Neuron (in vitro differentiated cells): ENCODE results near the gene LCMT1.

Experiments
- H2AFZ ChIP-seq: one replicate; pipeline ENCODE4 v1.6.1; 2013; ENCODE audit warnings: low read depth, mild to moderate bottlenecking, inconsistent platforms, low read length, moderate library complexity
- H3K27me3 ChIP-seq: one replicate; pipeline ENCODE4 v1.6.1; 2013; ENCODE audit warnings: low read length; ENCODE audit not compliant: insufficient read depth
- H3K36me3 ChIP-seq: one replicate; pipeline ENCODE4 v1.6.1; 2013; ENCODE audit warnings: low read length; ENCODE audit not compliant: insufficient read depth
- H3K4me1 ChIP-seq: one replicate; pipeline ENCODE4 v1.6.1; 2013; ENCODE audit warnings: low read length; ENCODE audit not compliant: insufficient read depth
- H3K4me3 ChIP-seq: 2 replicates; pipeline ENCODE4 v1.5.1; 2013; ENCODE audit warnings: mild to moderate bottlenecking, low read length, moderate library complexity
- H3K9me3 ChIP-seq: one replicate; pipeline ENCODE4 v1.6.1; 2013; ENCODE audit warnings: low read length

Gene LCMT1

DNA sequence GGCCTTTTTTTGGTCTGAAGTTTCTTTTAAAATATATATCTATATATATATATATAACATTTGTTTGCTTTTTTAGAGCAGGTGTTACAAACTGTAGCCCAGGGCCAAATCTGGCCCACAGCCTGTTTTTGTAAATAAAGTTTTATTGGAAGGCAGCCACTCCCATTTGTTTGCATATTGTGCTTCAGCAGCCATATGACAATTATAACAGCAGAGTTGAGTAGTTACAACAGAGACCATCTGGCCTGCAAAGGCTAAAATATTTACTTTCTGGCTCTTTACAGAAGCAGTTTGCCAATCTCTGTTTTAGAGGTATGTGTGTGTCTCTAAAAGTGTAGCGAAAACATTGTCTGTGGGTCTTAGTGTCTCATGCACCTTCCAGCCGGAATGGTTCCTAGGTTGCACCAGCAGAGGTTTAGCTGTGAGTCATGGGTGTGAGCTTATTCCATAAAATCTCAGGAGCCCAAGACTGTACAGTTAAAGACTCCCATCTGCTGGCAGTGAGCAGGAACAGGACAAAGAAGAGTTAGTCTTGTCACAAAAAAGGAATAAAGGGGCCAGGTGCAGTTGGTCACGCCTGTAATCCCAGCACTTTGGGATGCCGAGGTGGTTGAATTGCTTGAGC lies 23.8 kb downstream of the LCMT1 start:
- no peaks in the 10 kb centered on the region for H3K4me1 ChIP-seq
- H3K27me3 ChIP-seq = no peaks in the 10 kb centered on the region
- H2AFZ ChIP-seq = no peak overlapping the region
- H3K9me3 ChIP-seq = no peaks in the 10 kb centered on the region
- H3K4me3 ChIP-seq = no peak overlapping the region
- peaks cover 45% of the 10 kb centered on the region for H3K36me3 ChIP-seq

GRCh38 chr16:25138130-25138529 lies 26.6 kb downstream of the LCMT1 start:
- no peak overlapping the region for H2AFZ ChIP-seq
- peaks cover 66% of the 10 kb centered on the region for H3K36me3 ChIP-seq
- no peak overlapping the region for H3K4me3 ChIP-seq
- H3K27me3 ChIP-seq = no peaks in the 10 kb centered on the region
- H3K9me3 ChIP-seq = no peaks in the 10 kb centered on the region
- no peaks in the 10 kb centered on the region for H3K4me1 ChIP-seq

DNA sequence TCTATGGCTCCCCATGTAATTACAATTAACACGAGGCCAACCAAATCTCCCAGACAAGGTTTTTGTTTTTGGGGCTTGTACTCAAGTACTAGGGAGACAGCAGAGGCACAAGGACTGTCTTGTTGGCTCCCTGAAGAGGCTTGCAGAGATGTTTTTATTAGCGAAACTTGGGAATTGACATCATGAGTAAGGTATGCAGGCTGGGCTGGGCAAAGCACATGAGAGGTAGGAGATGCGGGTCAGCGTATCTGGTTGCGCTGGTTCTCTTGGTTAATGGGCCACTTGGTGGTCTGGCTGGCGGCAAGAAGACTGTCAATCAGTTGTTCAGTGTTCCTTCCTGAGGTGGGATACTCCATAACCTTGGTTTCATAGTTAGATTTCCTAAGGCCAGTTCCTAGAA lies 28.9 kb downstream of the LCMT1 start:
- no peaks in the 10 kb centered on the region for H3K4me1 ChIP-seq
- no peaks in the 10 kb centered on the region for H3K27me3 ChIP-seq
- no peak overlapping the region for H2AFZ ChIP-seq
- H3K36me3 ChIP-seq = peaks cover 59% of the 10 kb centered on the region
- no peak overlapping the region for H3K4me3 ChIP-seq
- no peaks in the 10 kb centered on the region for H3K9me3 ChIP-seq

DNA sequence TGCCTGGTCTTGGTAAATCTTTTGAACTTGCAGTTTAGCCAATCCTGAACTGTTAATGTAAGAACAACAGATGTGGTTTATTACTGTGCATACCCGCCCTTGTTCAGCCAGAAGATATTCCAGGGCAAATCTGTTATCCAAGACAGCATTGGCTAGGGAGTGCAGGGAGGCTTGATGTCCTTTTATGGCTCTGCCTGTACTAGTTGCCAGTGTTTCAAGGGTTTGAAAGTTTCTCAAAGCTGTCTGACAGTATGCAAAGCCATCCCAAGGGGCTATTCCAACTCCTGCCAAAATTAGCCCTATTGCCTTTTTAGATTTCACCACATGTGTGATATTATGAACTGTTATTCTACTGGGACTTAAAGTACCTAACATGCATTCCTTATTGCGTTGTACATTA lies 30.1 kb downstream of the LCMT1 start:
- H3K9me3 ChIP-seq = no peaks in the 10 kb centered on the region
- no peaks in the 10 kb centered on the region for H3K4me1 ChIP-seq
- no peak overlapping the region for H2AFZ ChIP-seq
- H3K27me3 ChIP-seq = no peaks in the 10 kb centered on the region
- peaks cover 52% of the 10 kb centered on the region for H3K36me3 ChIP-seq
- no peak overlapping the region for H3K4me3 ChIP-seq

GRCh38 chr16:25143928-25144327 lies 32.4 kb downstream of the LCMT1 start:
- H3K27me3 ChIP-seq = no peaks in the 10 kb centered on the region
- H3K4me1 ChIP-seq = no peaks in the 10 kb centered on the region
- no peak overlapping the region for H2AFZ ChIP-seq
- H3K4me3 ChIP-seq = no peak overlapping the region
- peaks cover 41% of the 10 kb centered on the region for H3K36me3 ChIP-seq
- no peaks in the 10 kb centered on the region for H3K9me3 ChIP-seq

DNA sequence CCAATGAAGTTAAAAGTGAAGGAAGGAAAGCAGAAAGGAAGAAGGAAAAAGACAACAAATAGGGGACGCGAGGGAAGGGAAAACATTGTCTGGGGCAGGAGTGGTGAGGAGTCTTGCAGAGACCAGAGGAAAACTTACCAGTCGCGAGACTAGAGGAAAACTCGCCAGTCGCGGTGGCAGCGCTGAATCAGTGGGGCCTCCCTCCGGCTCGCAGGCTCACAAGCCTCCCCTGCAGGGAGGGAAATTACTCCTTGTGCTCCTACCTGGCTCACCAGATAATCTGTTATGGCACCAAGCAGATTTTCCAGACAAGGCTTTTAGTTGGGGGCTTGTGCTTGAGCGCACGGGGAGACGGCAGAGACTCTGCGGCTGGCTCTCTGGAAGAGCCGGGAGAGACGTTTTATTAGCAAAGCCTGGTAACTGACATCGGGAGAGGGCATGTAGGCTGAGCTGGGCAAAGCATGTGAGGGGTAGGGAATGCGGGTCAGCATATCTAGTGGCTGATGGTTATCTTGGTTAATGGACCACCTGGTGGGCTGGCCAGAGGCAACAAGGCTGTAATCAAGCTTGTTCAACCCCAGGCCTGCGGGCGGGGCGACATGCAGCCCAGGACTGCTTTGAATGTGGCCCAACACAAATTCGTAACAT lies 37.1 kb downstream of the LCMT1 start:
- Histone ChIP-seq H3K36me3 (peaks cover 27% of the 10 kb centered on the region), H2AFZ (no peak overlapping the region), H3K9me3 (no peaks in the 10 kb centered on the region), H3K4me3 (no peak overlapping the region), H3K4me1 (no peaks in the 10 kb centered on the region), H3K27me3 (no peaks in the 10 kb centered on the region)

DNA sequence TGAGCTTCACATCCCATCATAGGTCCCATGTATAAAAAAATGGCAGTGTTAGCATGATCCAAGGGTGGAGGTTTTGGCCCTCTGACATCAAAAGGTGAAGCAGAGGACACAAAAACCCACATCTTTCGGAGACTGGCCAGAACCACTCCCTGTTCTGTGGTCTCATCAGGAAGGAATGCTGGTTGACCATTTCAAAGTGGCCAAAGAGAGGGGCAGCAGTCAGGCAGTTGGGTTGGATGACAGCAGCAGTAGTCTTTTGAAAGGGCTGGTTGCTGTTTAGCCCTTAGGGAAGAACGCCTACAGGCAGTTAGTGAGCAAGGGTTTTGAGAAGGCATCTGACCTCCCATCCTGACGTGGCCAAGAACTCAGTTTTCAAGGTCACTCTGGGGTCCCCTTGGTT lies 40.5 kb downstream of the LCMT1 start:
- no peaks in the 10 kb centered on the region for H3K27me3 ChIP-seq
- H3K9me3 ChIP-seq = no peaks in the 10 kb centered on the region
- no peak overlapping the region for H2AFZ ChIP-seq
- H3K4me3 ChIP-seq = no peak overlapping the region
- H3K36me3 ChIP-seq = peaks cover 34% of the 10 kb centered on the region
- no peaks in the 10 kb centered on the region for H3K4me1 ChIP-seq

GRCh38 chr16:25155553-25156460 lies 44.3 kb downstream of the LCMT1 start:
- Histone ChIP-seq H3K36me3 (peaks cover 53% of the 10 kb centered on the region), H3K4me1 (no peaks in the 10 kb centered on the region), H3K9me3 (no peaks in the 10 kb centered on the region)

DNA sequence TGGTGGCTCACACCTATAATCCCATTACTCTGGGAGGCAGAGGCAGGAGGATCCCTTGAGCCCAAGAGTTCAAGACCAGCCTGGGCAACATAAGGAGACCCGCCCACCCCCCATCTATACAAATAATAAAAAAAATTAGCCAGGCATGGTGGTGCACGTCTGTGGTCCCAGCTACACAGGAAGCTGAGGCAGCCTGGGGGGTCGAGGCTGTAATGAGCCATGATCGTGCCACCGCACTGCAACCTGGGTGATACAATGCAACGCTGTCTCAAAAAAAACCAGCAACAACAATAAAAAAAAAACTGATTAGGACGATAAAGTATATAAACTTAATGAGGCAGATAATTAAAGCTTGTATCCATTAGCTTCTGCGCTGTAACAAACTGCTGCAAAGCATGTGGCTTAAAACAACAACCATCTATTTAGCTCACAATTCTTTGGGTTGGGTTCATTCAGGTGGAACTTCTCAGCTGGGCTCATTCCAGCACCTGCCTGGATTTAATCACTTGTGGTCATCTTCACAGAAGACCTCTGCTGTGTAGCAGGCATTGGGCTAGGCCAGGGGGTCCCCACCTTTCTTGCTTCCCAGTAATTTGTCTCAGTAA lies 45.8 kb downstream of the LCMT1 start:
- H3K4me1 ChIP-seq = no peaks in the 10 kb centered on the region
- H3K4me3 ChIP-seq = no peak overlapping the region
- no peaks in the 10 kb centered on the region for H3K27me3 ChIP-seq
- no peaks in the 10 kb centered on the region for H3K9me3 ChIP-seq
- H2AFZ ChIP-seq = no peak overlapping the region
- peaks cover 51% of the 10 kb centered on the region for H3K36me3 ChIP-seq

More at GRCh38 chr16:25155553-25156460, 44.3 kb downstream of the LCMT1 start:
- Histone ChIP-seq H3K27me3 (no peaks in the 10 kb centered on the region), H2AFZ (no peak overlapping the region), H3K4me3 (no peak overlapping the region)

- no peak overlapping the region for H2AFZ ChIP-seq
- peaks cover 50% of the 10 kb centered on the region for H3K36me3 ChIP-seq
- no peaks in the 10 kb centered on the region for H3K4me1 ChIP-seq
- H3K9me3 ChIP-seq = no peaks in the 10 kb centered on the region
- no peaks in the 10 kb centered on the region for H3K27me3 ChIP-seq
- H3K4me3 ChIP-seq = no peak overlapping the region
Measured at GRCh38 chr16:25158401-25158800, 46.9 kb downstream of the LCMT1 start.

DNA sequence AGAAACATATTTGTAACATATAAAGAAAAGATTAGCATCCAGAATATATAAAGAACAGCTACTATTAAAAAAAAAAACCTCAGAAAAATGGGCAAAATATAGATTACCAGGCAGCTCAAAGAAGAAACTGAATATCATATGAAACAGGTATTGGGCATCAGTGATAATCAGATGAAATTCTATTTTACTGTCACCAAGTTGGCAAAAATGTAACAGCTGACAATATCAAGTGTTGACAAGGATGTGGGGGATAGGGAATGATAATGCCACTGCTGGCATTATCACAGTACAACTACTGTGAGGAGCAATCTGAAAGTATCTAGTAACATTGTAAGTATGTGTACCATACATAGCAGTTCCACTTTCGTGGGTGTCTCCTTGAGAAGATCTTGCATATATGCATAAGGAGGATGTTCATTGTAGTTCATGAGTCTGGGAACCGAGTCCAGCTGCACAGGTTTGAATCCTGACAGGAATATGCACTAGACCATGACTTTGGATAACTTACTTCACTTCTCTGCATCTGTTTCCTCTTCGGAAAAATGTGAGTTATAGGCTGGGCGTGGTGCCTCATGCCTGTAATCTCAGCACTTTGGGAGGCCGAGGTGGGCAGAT lies 50.3 kb downstream of the LCMT1 start:
- no peaks in the 10 kb centered on the region for H3K27me3 ChIP-seq
- no peaks in the 10 kb centered on the region for H3K9me3 ChIP-seq
- H3K4me3 ChIP-seq = no peak overlapping the region
- peaks cover 73% of the 10 kb centered on the region for H3K36me3 ChIP-seq
- H2AFZ ChIP-seq = no peak overlapping the region
- H3K4me1 ChIP-seq = no peaks in the 10 kb centered on the region

- H3K4me3 ChIP-seq = no peak overlapping the region
- no peak overlapping the region for H2AFZ ChIP-seq
- H3K27me3 ChIP-seq = no peaks in the 10 kb centered on the region
- no peaks in the 10 kb centered on the region for H3K4me1 ChIP-seq
- peaks cover 73% of the 10 kb centered on the region for H3K36me3 ChIP-seq
- no peaks in the 10 kb centered on the region for H3K9me3 ChIP-seq
Measured at GRCh38 chr16:25163683-25164082, 52.1 kb downstream of the LCMT1 start.
